ENCODE data around the gene KCNF1. TPM values are rescaled to one million over a fixed set of nuclear protein-coding genes. Genes with fewer than 3 reads are reported as not detected.

KCNF1 gene
- total RNA-seq, 2 donors from 2014 or later, result 1.0 TPM; not detected in 1

DNA sequence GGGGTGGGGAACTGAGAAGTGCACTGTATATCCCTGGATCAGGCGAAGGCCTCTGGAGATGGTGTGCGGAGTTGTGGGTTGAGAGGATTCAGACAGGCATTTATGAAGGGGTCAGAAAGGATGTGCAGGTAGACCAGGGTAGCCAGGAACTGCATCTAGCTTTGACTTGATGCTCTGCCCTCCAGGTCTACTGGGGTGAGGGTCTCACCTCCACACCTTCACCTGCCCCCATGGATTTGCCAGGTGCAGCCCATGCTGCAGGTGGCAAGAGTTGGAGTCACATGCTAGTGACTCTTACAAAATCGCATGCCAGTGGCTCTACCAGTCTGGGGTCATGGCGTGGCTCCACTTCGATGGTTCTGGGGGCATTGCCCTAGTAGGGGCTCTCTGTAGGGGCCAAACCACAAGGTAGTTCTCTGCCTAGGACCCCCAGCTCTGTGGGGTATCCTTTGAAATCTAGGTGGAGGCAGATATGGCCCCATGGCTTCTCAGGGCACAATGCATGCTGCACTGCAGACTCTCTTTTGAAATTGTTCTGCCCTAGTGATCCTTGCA, 18.9 kb upstream of the KCNF1 start:
- Histone ChIP-seq H3K27me3 (replicated peaks; ENCODE audit: insufficient read depth) (peaks cover 4% of the 10 kb centered on the region), H3K36me3 (no peaks in the 10 kb centered on the region), H3K4me3 (no peak overlapping the region), H3K9me3 (no peaks in the 10 kb centered on the region), H3K27ac (no peak overlapping the region), H3K4me1 (replicated peaks) (no peaks in the 10 kb centered on the region)
- no peak for TF ChIP-seq POLR2A (IDR thresholded peaks at IDR 0.05)
- TF ChIP-seq, protein P1, sequence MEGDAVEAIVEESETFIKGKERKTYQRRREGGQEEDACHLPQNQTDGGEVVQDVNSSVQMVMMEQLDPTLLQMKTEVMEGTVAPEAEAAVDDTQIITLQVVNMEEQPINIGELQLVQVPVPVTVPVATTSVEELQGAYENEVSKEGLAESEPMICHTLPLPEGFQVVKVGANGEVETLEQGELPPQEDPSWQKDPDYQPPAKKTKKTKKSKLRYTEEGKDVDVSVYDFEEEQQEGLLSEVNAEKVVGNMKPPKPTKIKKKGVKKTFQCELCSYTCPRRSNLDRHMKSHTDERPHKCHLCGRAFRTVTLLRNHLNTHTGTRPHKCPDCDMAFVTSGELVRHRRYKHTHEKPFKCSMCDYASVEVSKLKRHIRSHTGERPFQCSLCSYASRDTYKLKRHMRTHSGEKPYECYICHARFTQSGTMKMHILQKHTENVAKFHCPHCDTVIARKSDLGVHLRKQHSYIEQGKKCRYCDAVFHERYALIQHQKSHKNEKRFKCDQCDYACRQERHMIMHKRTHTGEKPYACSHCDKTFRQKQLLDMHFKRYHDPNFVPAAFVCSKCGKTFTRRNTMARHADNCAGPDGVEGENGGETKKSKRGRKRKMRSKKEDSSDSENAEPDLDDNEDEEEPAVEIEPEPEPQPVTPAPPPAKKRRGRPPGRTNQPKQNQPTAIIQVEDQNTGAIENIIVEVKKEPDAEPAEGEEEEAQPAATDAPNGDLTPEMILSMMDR (IDR thresholded peaks at IDR 0.05), result no peak
- no peak for TF ChIP-seq POLR2AphosphoS5 (IDR thresholded peaks at IDR 0.05)
- DNase-seq (ENCODE audit: low spot score), result no peak
- 88% methylated on average over 4 of the region's 5 CpGs for WGBS
- intact Hi-C loops (cut with DNase I), result no loop called here

DNA sequence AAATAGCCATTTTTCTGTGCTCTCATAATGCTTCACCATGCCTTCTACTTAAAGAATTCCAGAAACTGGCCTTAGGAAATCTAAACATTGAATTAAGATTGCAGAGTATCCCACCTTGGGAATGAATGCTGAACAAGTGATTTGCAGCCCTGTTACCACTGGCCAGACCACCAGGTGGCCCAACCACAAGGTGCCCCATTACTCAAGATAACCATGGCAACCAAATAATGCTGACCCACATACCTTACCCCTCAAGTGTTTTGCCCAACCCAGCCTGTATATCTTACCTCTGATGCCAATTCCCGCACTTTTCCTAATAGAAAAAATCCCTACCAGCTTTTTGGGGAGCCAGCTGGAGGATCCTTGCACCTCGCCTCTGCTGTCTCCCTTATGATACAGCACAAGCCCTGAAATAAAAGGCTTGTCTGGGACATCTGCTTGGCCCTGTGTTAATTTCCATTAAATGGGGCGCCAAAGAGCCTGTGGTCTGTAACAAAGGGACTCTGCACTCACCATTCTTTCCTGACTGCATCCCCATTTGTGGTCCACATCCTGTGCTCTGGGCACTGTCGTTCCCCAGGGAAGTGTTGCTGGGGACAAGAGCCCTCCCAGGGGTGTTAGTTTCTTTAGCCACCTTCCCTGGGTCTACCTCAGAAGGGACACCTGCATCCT, 17.3 kb upstream of the KCNF1 start:
- intact Hi-C loops (cut with DNase I), result no loop called here
- no peak for DNase-seq (ENCODE audit: low spot score)
- Histone ChIP-seq H3K36me3 (no peaks in the 10 kb centered on the region), H3K4me1 (replicated peaks) (no peaks in the 10 kb centered on the region), H3K4me3 (no peak overlapping the region), H3K27me3 (replicated peaks; ENCODE audit: insufficient read depth) (peaks cover 4% of the 10 kb centered on the region), H3K9me3 (no peaks in the 10 kb centered on the region), H3K27ac (no peak overlapping the region)
- WGBS, result 82% methylated on average over 4 of the region's 4 CpGs
- TF ChIP-seq POLR2AphosphoS5 (IDR thresholded peaks at IDR 0.05) (no peak), POLR2A (IDR thresholded peaks at IDR 0.05) (no peak)
- TF ChIP-seq, protein P1 (IDR thresholded peaks at IDR 0.05), result no peak

DNA sequence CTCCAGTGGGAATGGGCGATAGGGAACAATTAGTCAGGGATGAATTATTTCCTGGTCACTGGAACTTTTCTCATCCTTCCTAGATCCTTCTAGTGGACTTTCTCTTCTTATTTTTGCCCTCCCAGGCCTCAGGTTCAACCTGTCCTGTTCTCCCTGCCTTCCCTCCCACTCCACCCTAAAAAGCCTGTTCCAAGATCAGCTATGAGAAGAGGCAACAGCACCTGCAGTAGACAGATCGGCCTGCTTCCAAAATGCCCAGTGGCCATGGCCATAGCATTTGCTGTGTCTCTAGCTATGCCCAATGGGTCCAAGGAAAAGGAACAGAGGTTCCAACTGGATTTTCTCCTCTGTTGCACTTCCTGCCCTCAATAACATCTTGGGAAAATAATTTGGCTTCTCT, 16.5 kb upstream of the KCNF1 start:
- 95% methylated on average over 2 of the region's 2 CpGs for WGBS
- no peak for TF ChIP-seq POLR2AphosphoS5 (IDR thresholded peaks at IDR 0.05)
- TF ChIP-seq POLR2A (IDR thresholded peaks at IDR 0.05), result no peak
- TF ChIP-seq, protein P1 (IDR thresholded peaks at IDR 0.05), result no peak
- H3K4me1 ChIP-seq (replicated peaks), result no peaks in the 10 kb centered on the region
- no peaks in the 10 kb centered on the region for H3K36me3 ChIP-seq
- H3K27me3 ChIP-seq (replicated peaks; ENCODE audit: insufficient read depth), result peaks cover 2% of the 10 kb centered on the region
- no peak overlapping the region for H3K4me3 ChIP-seq
- intact Hi-C loops (cut with DNase I), result no loop called here
- DNase-seq (ENCODE audit: low spot score), result no peak
- no peak overlapping the region for H3K27ac ChIP-seq
- no peaks in the 10 kb centered on the region for H3K9me3 ChIP-seq

DNA sequence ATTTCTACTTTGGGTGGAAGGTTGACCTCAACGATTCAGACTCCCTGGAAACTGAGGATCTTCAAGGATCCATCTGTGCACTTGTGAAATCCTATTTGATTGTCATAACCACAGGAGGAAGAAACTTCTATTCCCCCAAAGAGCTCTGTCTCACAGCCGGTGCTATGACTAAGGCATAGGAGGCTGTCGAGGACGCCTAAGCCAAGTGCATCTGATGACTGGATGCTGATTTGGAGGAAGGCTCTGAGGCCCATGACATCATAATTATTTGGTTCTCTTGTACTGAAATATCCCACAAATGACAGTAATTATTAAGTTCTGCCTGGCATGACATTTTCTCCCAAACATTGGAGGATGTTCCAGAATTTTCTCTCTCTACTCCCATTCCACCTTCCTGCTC, 13.8 kb upstream of the KCNF1 start:
- 96% methylated on average over 4 of the region's 4 CpGs for WGBS
- TF ChIP-seq, protein P1 (IDR thresholded peaks at IDR 0.05), result no peak
- TF ChIP-seq POLR2AphosphoS5 (IDR thresholded peaks at IDR 0.05) (no peak), POLR2A (IDR thresholded peaks at IDR 0.05) (no peak)
- Histone ChIP-seq H3K9me3 (no peaks in the 10 kb centered on the region), H3K27ac (no peak overlapping the region), H3K4me3 (no peak overlapping the region), H3K27me3 (replicated peaks; ENCODE audit: insufficient read depth) (no peaks in the 10 kb centered on the region), H3K36me3 (no peaks in the 10 kb centered on the region), H3K4me1 (replicated peaks) (no peaks in the 10 kb centered on the region)
- DNase-seq (ENCODE audit: low spot score), result no peak
- intact Hi-C loops (cut with DNase I), result no loop called here
